Activated CD4-positive, CD25-positive, alpha-beta regulatory T cell treated with anti-CD3 and anti-CD28 coated beads, Interleukin-2, amount 50 U/mL, for 24 hours (primary cell): ENCODE data around the gene HOXD10.

Experiments used
- ATAC-seq, 2 donors: fragments of 150-1000 bp; cut with Tn5 transposase; one replicate each; pipeline ENCODE4 v1.10.0; 2021; ENCODE audit warnings: mild to moderate bottlenecking in 1 of 2, moderate library complexity in 1 of 2

The HOXD10 gene

GRCh38 chr2:176123411-176124109 is 7.0 kb downstream of the HOXD10 start:
- no peak for ATAC-seq

GRCh38 chr2:176124110-176124946 is 7.8 kb downstream of the HOXD10 start:
- ATAC-seq: no peak

- ATAC-seq: no peak
Measured at GRCh38 chr2:176124947-176125771, 8.6 kb downstream of the HOXD10 start.

- no peak for ATAC-seq
Measured at GRCh38 chr2:176125772-176126054, 9.1 kb downstream of the HOXD10 start.

- no peak for ATAC-seq
Measured at GRCh38 chr2:176126929-176127773, 10.6 kb downstream of the HOXD10 start.

GRCh38 chr2:176127774-176128072 is 11.1 kb downstream of the HOXD10 start:
- ATAC-seq: no peak

GRCh38 chr2:176128172-176128981 is 11.8 kb downstream of the HOXD10 start:
- ATAC-seq: no peak

- no peak for ATAC-seq
Measured at GRCh38 chr2:176128982-176129796, 12.6 kb downstream of the HOXD10 start, which contains the start of gene HOXD8. HOXD8 (plus strand) TSS chr2:176129705; CDS start chr2:176130367, 662 bp downstream.

- no peak for ATAC-seq
Measured at GRCh38 chr2:176129813-176130146, 13.2 kb downstream of the HOXD10 start.

GRCh38 chr2:176130147-176130956 is 13.8 kb downstream of the HOXD10 start:
- ATAC-seq: peak in 1 of 2 donors; percentile 13

GRCh38 chr2:176130957-176131847 is 14.6 kb downstream of the HOXD10 start:
- ATAC-seq: no peak

- ATAC-seq: no peak
Measured at GRCh38 chr2:176131848-176132158, 15.2 kb downstream of the HOXD10 start.

- ATAC-seq: no peak
Measured at GRCh38 chr2:176132205-176133171, 15.9 kb downstream of the HOXD10 start.

- ATAC-seq: no peak
Measured at GRCh38 chr2:176133389-176133788, 16.8 kb downstream of the HOXD10 start.

- ATAC-seq: no peak
Measured at GRCh38 chr2:176134035-176134434, 17.5 kb downstream of the HOXD10 start.

- ATAC-seq: no peak
Measured at GRCh38 chr2:176135035-176135440, 18.5 kb downstream of the HOXD10 start.

GRCh38 chr2:176136374-176137251 is 20.0 kb downstream of the HOXD10 start:
- no peak for ATAC-seq
